RWPE2 (cell line): Measurements from ENCODE around the gene CNTNAP2.

Source experiments
- ATAC-seq: fragments of 200-7000 bp; cut with Tn5 transposase; 3 replicates; pipeline ENCODE4 v1.9.1; 2021; ENCODE audit warnings: low read depth
- DNase-seq: peaks from one replicate; pipeline ENCODE4 v3.0.0-alpha.2; 2020; ENCODE audit warnings: low spot score
- H3K27ac ChIP-seq: fragments of 450-650 bp; 2 replicates; pipeline ENCODE4 v1.5.1; 2017; ENCODE audit warnings: mild to moderate bottlenecking; ENCODE audit not compliant: poor library complexity, severe bottlenecking
- H3K27me3 ChIP-seq: fragments of 250-450 bp; sonication (Bioruptor Pico); 2 replicates; pipeline ENCODE4 v1.5.1; 2021; ENCODE audit warnings: mild to moderate bottlenecking, moderate library complexity; ENCODE audit not compliant: insufficient read depth, poor library complexity, severe bottlenecking
- H3K36me3 ChIP-seq: fragments of 250-450 bp; sonication (Bioruptor Pico); 2 replicates; pipeline ENCODE4 v1.5.1; 2020; ENCODE audit warnings: low read depth, mild to moderate bottlenecking, moderate library complexity
- H3K4me1 ChIP-seq: fragments of 250-450 bp; sonication (Bioruptor Pico); 2 replicates; pipeline ENCODE4 v1.5.1; 2021; ENCODE audit warnings: mild to moderate bottlenecking, moderate library complexity; ENCODE audit not compliant: insufficient read depth, poor library complexity, severe bottlenecking
- H3K4me3 ChIP-seq: fragments of 250-450 bp; sonication (Bioruptor Pico); 2 replicates; pipeline ENCODE4 v1.5.1; 2021; ENCODE audit warnings: mild to moderate bottlenecking, moderate library complexity; ENCODE audit not compliant: severe bottlenecking
- H3K9me3 ChIP-seq: fragments of 250-450 bp; sonication (Bioruptor Pico); 2 replicates; pipeline ENCODE4 v1.5.1; 2021; ENCODE audit warnings: mild to moderate bottlenecking, moderate library complexity; ENCODE audit not compliant: severe bottlenecking
- CTCF ChIP-seq: fragments of 450-650 bp; IDR thresholded peaks from one replicate; pipeline ENCODE4 v1.5.1; 2017; ENCODE audit warnings: mild to moderate bottlenecking, moderate library complexity; ENCODE audit not compliant: poor library complexity, severe bottlenecking

The CNTNAP2 gene

GRCh38 chr7:148232784-148233183, 2116.2 kb downstream of the CNTNAP2 start:
- no peaks in the 10 kb centered on the region for H3K9me3 ChIP-seq
- no peak overlapping the region for H3K4me3 ChIP-seq
- H3K4me1 ChIP-seq, result no peaks in the 10 kb centered on the region
- H3K27ac ChIP-seq, result no peak overlapping the region
- no peaks in the 10 kb centered on the region for H3K36me3 ChIP-seq
- no peak for ATAC-seq
- TF ChIP-seq CTCF, result no peak
- peaks cover 5% of the 10 kb centered on the region for H3K27me3 ChIP-seq
- no peak for DNase-seq

GRCh38 chr7:148234715-148235114, 2118.1 kb downstream of the CNTNAP2 start:
- TF ChIP-seq CTCF, result no peak
- Histone ChIP-seq H3K27me3 (peaks cover 12% of the 10 kb centered on the region), H3K27ac (no peak overlapping the region), H3K9me3 (no peaks in the 10 kb centered on the region), H3K4me3 (no peak overlapping the region), H3K4me1 (no peaks in the 10 kb centered on the region), H3K36me3 (no peaks in the 10 kb centered on the region)
- DNase-seq (no peak), ATAC-seq (no peak)

- TF ChIP-seq CTCF, result no peak
- no peak for DNase-seq
- no peak overlapping the region for H3K27ac ChIP-seq
These were observed 2122.2 kb downstream of the CNTNAP2 start for GRCh38 chr7:148238761-148239325.

GRCh38 chr7:148241700-148242293, 2125.2 kb downstream of the CNTNAP2 start:
- DNase-seq (no peak), ATAC-seq (no peak)
- Histone ChIP-seq H3K4me3 (no peak overlapping the region), H3K4me1 (no peaks in the 10 kb centered on the region), H3K27me3 (peaks cover 12% of the 10 kb centered on the region), H3K36me3 (no peaks in the 10 kb centered on the region), H3K9me3 (no peaks in the 10 kb centered on the region), H3K27ac (no peak overlapping the region)
- TF ChIP-seq CTCF, result no peak

More at GRCh38 chr7:148238761-148239325, 2122.2 kb downstream of the CNTNAP2 start:
- Histone ChIP-seq H3K9me3 (no peaks in the 10 kb centered on the region), H3K4me1 (no peaks in the 10 kb centered on the region), H3K36me3 (no peaks in the 10 kb centered on the region), H3K27me3 (peaks cover 12% of the 10 kb centered on the region), H3K4me3 (no peak overlapping the region)
- no peak for ATAC-seq

GRCh38 chr7:148242294-148242821, 2125.8 kb downstream of the CNTNAP2 start:
- no peaks in the 10 kb centered on the region for H3K9me3 ChIP-seq
- peak; percentile 89 for ATAC-seq
- TF ChIP-seq CTCF, result peak; percentile 89
- H3K27ac ChIP-seq, result no peak overlapping the region
- no peaks in the 10 kb centered on the region for H3K36me3 ChIP-seq
- peaks cover 8% of the 10 kb centered on the region for H3K27me3 ChIP-seq
- no peak for DNase-seq
- no peak overlapping the region for H3K4me3 ChIP-seq
- no peaks in the 10 kb centered on the region for H3K4me1 ChIP-seq
